ENCODE data around the gene OR2T4. TPM values are rescaled to one million over a fixed set of nuclear protein-coding genes. Genes with fewer than 3 reads are reported as not detected.

The OR2T4 gene
- polyA plus RNA-seq, 1 donor, result not detected

DNA sequence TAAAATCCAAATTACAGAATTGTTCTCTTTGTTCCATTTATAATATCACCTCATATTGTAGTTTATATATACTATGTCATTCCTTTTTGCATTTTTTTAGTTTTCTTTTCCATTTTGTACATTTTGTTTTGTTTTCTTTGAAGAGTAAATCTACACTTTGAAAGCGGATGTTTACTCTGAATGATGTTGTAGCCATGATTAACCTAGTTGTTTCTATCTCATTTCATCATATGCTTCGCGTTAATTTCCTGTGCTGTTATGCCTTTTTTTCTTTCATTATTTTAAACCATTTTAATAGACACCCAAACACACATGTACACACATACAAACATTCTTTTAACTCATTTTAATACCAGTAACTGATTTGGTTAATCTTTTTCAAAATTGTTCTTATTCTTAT is 19.4 kb downstream of the OR2T4 start:
- Histone ChIP-seq H3K4me3 (ENCODE audit: low read length) (no peak overlapping the region), H3K27ac (ENCODE audit: low read length) (no peak overlapping the region), H3K27me3 (ENCODE audit: control insufficient read depth, insufficient read depth, low read length) (no peaks in the 10 kb centered on the region), H3K4me1 (ENCODE audit: control insufficient read depth, insufficient read depth, low read length) (no peaks in the 10 kb centered on the region), H3K36me3 (ENCODE audit: control insufficient read depth, insufficient read depth, low read length) (no peaks in the 10 kb centered on the region), H3K9me3 (ENCODE audit: control insufficient read depth, low read depth, low read length) (no peaks in the 10 kb centered on the region)
- 100% methylated on average over 3 of the region's 3 CpGs for WGBS (ENCODE audit: insufficient coverage, low lambda C conversion rate)
- no peak for DNase-seq

- WGBS (ENCODE audit: insufficient coverage, low lambda C conversion rate), result 100% methylated on average over 1 of the region's 2 CpGs
- H3K4me3 ChIP-seq (ENCODE audit: low read length), result no peak overlapping the region
- peaks cover 3% of the 10 kb centered on the region for H3K9me3 ChIP-seq (ENCODE audit: control insufficient read depth, low read depth, low read length)
- H3K27me3 ChIP-seq (ENCODE audit: control insufficient read depth, insufficient read depth, low read length), result no peaks in the 10 kb centered on the region
- no peaks in the 10 kb centered on the region for H3K36me3 ChIP-seq (ENCODE audit: control insufficient read depth, insufficient read depth, low read length)
- H3K27ac ChIP-seq (ENCODE audit: low read length), result no peak overlapping the region
- H3K4me1 ChIP-seq (ENCODE audit: control insufficient read depth, insufficient read depth, low read length), result no peaks in the 10 kb centered on the region
- no peak for DNase-seq
Observed at GRCh38 chr1:248388426-248388825, 27.0 kb downstream of the OR2T4 start.

DNA sequence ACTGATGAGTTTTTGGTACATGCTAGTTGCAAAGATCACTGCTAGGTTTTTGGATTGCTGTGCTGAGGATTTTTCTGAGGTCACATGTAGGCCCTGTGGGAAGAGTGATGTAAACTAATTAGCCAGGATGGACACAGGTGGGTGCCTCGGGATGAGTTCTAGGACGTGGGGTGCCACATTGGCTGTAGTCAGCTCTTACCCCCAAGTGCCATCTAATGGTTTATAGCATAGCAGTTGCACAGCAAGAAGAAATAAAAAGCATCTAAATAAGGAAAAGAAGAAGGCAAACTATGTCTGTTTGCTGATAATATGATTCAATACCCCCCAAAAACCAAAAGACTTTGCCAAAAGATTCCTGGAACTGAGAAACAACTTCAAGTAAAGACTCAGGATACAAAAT is 31.6 kb downstream of the OR2T4 start:
- no peaks in the 10 kb centered on the region for H3K27me3 ChIP-seq (ENCODE audit: control insufficient read depth, insufficient read depth, low read length)
- no peaks in the 10 kb centered on the region for H3K9me3 ChIP-seq (ENCODE audit: control insufficient read depth, low read depth, low read length)
- no peak overlapping the region for H3K27ac ChIP-seq (ENCODE audit: low read length)
- H3K4me3 ChIP-seq (ENCODE audit: low read length), result no peak overlapping the region
- H3K36me3 ChIP-seq (ENCODE audit: control insufficient read depth, insufficient read depth, low read length), result no peaks in the 10 kb centered on the region
- no peak for DNase-seq
- no peaks in the 10 kb centered on the region for H3K4me1 ChIP-seq (ENCODE audit: control insufficient read depth, insufficient read depth, low read length)
- no CpG with 5 or more reads among the region's 2 CpGs for WGBS (ENCODE audit: insufficient coverage, low lambda C conversion rate)

GRCh38 chr1:248402748-248403147 is 41.3 kb downstream of the OR2T4 start, which contains the start of gene OR2T1:
Gene OR2T1, plus strand, starts transcription at chr1:248403048. Its CDS starts 3,100 bp downstream, at chr1:248406148.
- no peak within 1 kb of the TSS for H3K27ac ChIP-seq (ENCODE audit: low read length)
- H3K4me1 ChIP-seq (ENCODE audit: control insufficient read depth, insufficient read depth, low read length), result no peaks in the 10 kb centered on the region
- H3K4me3 ChIP-seq (ENCODE audit: low read length), result no peak within 1 kb of the TSS
- H3K36me3 ChIP-seq (ENCODE audit: control insufficient read depth, insufficient read depth, low read length), result no peaks in the 10 kb centered on the region
- no peaks in the 10 kb centered on the region for H3K9me3 ChIP-seq (ENCODE audit: control insufficient read depth, low read depth, low read length)
- WGBS (ENCODE audit: insufficient coverage, low lambda C conversion rate), result 57% methylated on average over 1 of the region's 3 CpGs
- no peaks in the 10 kb centered on the region for H3K27me3 ChIP-seq (ENCODE audit: control insufficient read depth, insufficient read depth, low read length)
- DNase-seq, result no peak

GRCh38 chr1:248404024-248404423 is 42.6 kb downstream of the OR2T4 start:
- H3K27me3 ChIP-seq (ENCODE audit: control insufficient read depth, insufficient read depth, low read length), result no peaks in the 10 kb centered on the region
- no peaks in the 10 kb centered on the region for H3K9me3 ChIP-seq (ENCODE audit: control insufficient read depth, low read depth, low read length)
- WGBS (ENCODE audit: insufficient coverage, low lambda C conversion rate), result 47% methylated on average over 2 of the region's 6 CpGs
- peak in 1 of 2 donors; percentile 7 for DNase-seq
- no peak overlapping the region for H3K4me3 ChIP-seq (ENCODE audit: low read length)
- H3K27ac ChIP-seq (ENCODE audit: low read length), result no peak overlapping the region
- no peaks in the 10 kb centered on the region for H3K36me3 ChIP-seq (ENCODE audit: control insufficient read depth, insufficient read depth, low read length)
- H3K4me1 ChIP-seq (ENCODE audit: control insufficient read depth, insufficient read depth, low read length), result no peaks in the 10 kb centered on the region

DNA sequence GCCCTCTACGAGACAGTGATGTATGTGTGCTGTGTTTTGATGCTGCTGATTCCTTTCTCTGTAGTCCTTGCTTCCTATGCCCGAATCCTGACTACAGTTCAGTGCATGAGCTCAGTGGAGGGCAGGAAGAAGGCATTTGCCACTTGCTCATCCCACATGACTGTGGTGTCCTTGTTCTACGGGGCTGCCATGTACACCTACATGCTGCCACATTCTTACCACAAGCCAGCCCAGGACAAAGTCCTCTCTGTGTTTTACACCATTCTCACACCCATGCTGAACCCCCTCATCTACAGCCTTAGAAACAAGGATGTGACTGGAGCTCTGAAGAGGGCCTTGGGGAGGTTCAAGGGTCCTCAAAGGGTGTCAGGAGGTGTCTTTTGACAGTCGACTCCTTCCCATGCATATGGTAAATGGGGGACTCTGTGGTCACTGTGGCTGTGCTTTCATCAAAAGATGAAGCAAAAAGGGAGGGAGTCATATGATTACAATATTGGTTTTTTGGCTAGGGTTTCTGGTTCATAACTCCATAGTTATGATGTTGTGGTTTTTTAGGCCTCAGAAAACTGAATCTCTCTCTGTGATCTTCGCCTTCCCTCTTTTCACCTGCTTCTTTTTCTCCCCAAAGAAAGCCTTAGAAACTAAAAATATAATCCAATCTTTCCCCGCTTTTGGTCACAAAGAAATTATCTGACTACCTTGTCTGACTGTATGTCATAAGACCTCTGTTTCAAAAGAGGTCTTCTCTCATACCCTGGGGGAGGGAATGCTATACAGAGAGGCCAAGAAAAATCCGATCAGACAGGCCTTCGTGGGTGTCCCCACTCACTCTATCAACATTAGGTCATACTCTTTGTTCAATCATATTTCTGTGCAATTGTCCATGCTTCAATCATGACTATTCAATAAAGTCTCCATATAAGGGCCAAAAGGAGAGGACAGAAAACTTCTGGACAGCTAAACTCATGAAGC is 45.5 kb downstream of the OR2T4 start:
- Histone ChIP-seq H3K4me3 (ENCODE audit: low read length) (no peak overlapping the region), H3K27me3 (ENCODE audit: control insufficient read depth, insufficient read depth, low read length) (no peaks in the 10 kb centered on the region), H3K36me3 (ENCODE audit: control insufficient read depth, insufficient read depth, low read length) (no peaks in the 10 kb centered on the region), H3K9me3 (ENCODE audit: control insufficient read depth, low read depth, low read length) (no peaks in the 10 kb centered on the region), H3K4me1 (ENCODE audit: control insufficient read depth, insufficient read depth, low read length) (no peaks in the 10 kb centered on the region), H3K27ac (ENCODE audit: low read length) (no peak overlapping the region)
- no peak for DNase-seq
- WGBS (ENCODE audit: insufficient coverage, low lambda C conversion rate), result 90% methylated on average over 2 of the region's 8 CpGs

Other genes with a start within 250 kb of the OR2T4 start
- gene OR2M5, start 216.5 kb upstream of the OR2T4 start, polyA plus RNA-seq, result not detected
- gene OR2M2, start 186.8 kb upstream of the OR2T4 start, polyA plus RNA-seq, result not detected
- gene OR2M3, start 164.4 kb upstream of the OR2T4 start, polyA plus RNA-seq, result not detected
- gene OR2M4, start 130.2 kb upstream of the OR2T4 start, polyA plus RNA-seq, result not detected
- gene OR2T33, start 83.7 kb upstream of the OR2T4 start, polyA plus RNA-seq, result not detected
- gene OR2T12, start 58.2 kb upstream of the OR2T4 start, polyA plus RNA-seq, result not detected
- not detected for gene OR2M7, start 37.1 kb upstream of the OR2T4 start, polyA plus RNA-seq
- not detected for gene OR14C36, start 12.9 kb upstream of the OR2T4 start, polyA plus RNA-seq
- gene OR2T6, start 14.1 kb downstream of the OR2T4 start, polyA plus RNA-seq, result not detected
- gene OR2T1, start 41.4 kb downstream of the OR2T4 start, polyA plus RNA-seq, result not detected
- gene OR2T2, start 84.0 kb downstream of the OR2T4 start, polyA plus RNA-seq, result not detected
- not detected for gene OR2T3, start 111.7 kb downstream of the OR2T4 start, polyA plus RNA-seq
- not detected for gene OR2T5, start 126.9 kb downstream of the OR2T4 start, polyA plus RNA-seq
- not detected for gene OR2G6, start 146.4 kb downstream of the OR2T4 start, polyA plus RNA-seq
- gene OR2T29, start 201.1 kb downstream of the OR2T4 start, polyA plus RNA-seq, result not detected
- gene OR2T34, start 213.1 kb downstream of the OR2T4 start, polyA plus RNA-seq, result not detected
- not detected for gene OR2T10, start 236.0 kb downstream of the OR2T4 start, polyA plus RNA-seq

All from large intestine (tissue), 3 donors.